Transverse colon (tissue), 3 donors: Measurements from ENCODE around the gene GALNT9.

Experiments used
- EP300 ChIP-seq: sonication (generic); formaldehyde crosslinking; IDR thresholded peaks from one replicate; pipeline ENCODE4 v1.6.1; 2017; ENCODE audit warnings: antibody characterized with exemption, low read depth
- POLR2AphosphoS5 ChIP-seq, 3 donors: sonication (generic); formaldehyde crosslinking; IDR thresholded peaks; one replicate each; pipeline ENCODE4 v1.6.1; 2016; ENCODE audit warnings: antibody characterized with exemption in 3 of 3

DNA sequence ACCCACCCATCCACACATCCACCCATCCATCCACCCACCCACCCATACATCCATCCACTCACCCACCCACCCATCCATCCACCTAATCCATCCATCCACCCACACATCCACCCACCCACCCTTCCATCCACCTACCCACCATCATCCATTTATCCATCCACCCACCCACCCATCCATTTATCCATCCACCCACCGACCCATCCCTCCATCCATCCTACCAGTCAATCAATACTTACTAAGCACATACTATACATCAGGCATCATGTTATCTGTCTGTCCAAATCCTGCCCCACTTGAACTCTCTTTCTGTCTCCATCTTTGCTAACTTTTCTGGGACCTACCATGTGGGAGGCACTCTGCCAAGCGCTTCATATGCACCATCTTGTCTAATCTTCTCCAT, 15.4 kb downstream of the GALNT9 start:
- TF ChIP-seq POLR2AphosphoS5 (IDR thresholded peaks at IDR 0.05) (no peak), EP300 (no peak)
